ENCODE results near the gene TSPAN14. TPM values are rescaled to one million over a fixed set of nuclear protein-coding genes. Genes with fewer than 3 reads are reported as not detected.

The TSPAN14 gene
- total RNA-seq, 4 donors from 2014 or later, result 61.6 to 83.4 (median 77.9) TPM

DNA sequence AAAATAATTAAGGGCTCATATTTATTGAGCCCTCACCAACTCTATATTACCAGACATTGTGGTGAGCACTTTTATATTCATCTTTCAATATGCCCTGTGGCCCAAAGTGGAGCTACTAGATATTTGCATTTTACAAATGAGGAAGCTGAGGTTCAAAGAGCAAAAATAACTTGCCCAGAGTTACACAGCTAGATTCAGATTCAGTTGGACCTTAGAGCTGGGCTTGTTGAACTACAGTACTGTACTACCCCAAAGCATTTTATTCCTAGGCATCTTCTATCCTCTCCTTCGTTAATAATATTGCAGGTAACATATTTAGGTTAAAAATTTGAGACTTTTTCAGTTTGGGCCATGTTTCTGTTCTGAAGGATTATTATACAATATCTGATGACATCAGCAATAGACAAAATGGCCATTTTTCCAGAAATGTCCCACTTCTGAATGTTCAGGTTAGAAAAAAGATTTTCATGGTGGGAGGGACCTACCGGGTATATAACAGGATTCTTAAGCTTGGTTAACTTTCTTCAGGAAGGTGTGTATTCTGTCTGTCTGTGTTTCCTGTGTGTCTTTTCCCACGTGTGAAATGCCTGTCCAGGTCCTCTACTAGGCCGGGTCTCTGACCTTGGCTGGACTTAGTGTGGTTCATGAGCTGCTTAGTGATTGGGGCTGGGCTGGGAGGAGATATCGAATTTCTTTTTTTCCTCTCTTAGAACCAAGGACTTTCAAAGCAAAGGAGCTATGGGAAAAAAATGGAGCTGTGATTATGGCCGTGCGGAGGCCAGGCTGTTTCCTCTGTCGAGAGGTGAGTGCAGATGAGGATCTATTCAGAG lies 32.2 kb upstream of the TSPAN14 start:
- intact Hi-C loops (cut with DNase I), result no loop called here

DNA sequence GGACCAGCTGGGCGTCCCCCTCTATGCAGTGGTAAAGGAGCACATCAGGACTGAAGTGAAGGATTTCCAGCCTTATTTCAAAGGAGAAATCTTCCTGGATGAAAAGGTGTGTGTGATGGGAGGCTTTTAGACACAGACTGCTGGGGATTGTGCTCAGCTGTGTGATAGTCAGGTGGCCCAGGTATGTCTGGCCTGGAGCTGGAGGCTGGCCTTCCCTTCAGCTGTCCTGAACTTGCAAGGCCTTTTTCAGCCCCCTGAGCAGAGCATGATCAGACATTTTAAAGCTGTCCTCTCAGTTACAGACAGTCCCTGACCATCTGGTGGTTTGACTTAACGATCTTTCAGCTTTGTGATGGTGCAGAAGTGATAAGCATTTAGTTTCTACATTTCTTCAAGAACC lies 28.2 kb upstream of the TSPAN14 start:
- DNase-seq, result no peak
- Histone ChIP-seq H3K27ac (no peak overlapping the region), H3K9me3 (no peaks in the 10 kb centered on the region), H3K4me3 (replicated peaks in 1 of 3) (no peak overlapping the region), H3K4me1 (no peaks in the 10 kb centered on the region), H3K27me3 (no peaks in the 10 kb centered on the region), H3K36me3 (peaks cover 13 to 29% of the 10 kb centered on the region in 2 donors)
- TF ChIP-seq POLR2A (IDR thresholded peaks at IDR 0.05), result no peak
- TF ChIP-seq CTCF (IDR thresholded peaks at IDR 0.05), result no peak
- intact Hi-C loops (cut with DNase I), result no loop called here
- 89 to 99% methylated on average over 2 of the region's 2 CpGs for WGBS, 2 donors

More for the DNA sequence above, 32.2 kb upstream of the TSPAN14 start:
- DNase-seq, result no peak
- Histone ChIP-seq H3K9me3 (no peaks in the 10 kb centered on the region), H3K27me3 (no peaks in the 10 kb centered on the region), H3K4me3 (replicated peaks in 1 of 3) (no peak overlapping the region), H3K4me1 (peaks cover under 1 to 4% of the 10 kb centered on the region in 2 donors), H3K36me3 (peaks cover 0 to 20% of the 10 kb centered on the region in 2 donors), H3K27ac (no peak overlapping the region)
- TF ChIP-seq POLR2A (IDR thresholded peaks at IDR 0.05) (no peak), CTCF (IDR thresholded peaks at IDR 0.05) (no peak)
- WGBS, 2 donors, result 84 to 89% methylated on average over 8 of the region's 8 CpGs

GRCh38 chr10:80427541-80427940 lies 26.6 kb upstream of the TSPAN14 start:
- no peak for TF ChIP-seq POLR2A (IDR thresholded peaks at IDR 0.05)
- TF ChIP-seq CTCF (IDR thresholded peaks at IDR 0.05), result no peak
- intact Hi-C loops (cut with DNase I), result no loop called here
- 98% methylated on average over 2 of the region's 2 CpGs for whole genome bisulfite sequencing, 2 donors
- no peak overlapping the region for H3K4me3 ChIP-seq (replicated peaks in 1 of 3)
- DNase-seq, result no peak
- no peaks in the 10 kb centered on the region for H3K9me3 ChIP-seq
- no peak overlapping the region for H3K27ac ChIP-seq
- peaks cover 13 to 35% of the 10 kb centered on the region in 2 donors for H3K36me3 ChIP-seq
- no peaks in the 10 kb centered on the region for H3K4me1 ChIP-seq
- no peaks in the 10 kb centered on the region for H3K27me3 ChIP-seq

DNA sequence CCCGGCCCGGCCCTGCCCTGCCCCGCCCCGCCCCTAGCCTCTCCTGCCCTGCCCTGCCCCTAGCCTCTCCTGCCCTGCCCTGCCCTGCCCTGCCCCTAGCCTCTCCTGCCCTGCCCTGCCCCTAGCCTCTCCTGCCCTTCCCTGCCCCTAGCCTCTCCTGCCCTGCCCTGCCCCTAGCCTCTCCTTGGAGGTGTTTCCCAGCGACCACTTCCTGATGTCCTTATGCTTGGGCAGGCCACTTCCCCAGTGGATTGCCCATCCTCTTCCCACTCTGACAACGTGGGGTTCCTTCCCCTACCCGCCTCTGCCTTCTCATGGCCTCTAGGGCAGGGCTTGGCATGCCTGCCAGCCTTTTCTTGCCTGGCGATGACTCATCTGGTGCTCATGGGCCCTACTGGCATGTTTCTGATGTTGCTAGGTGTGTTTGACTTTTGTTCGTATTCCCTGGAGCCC lies 24.6 kb upstream of the TSPAN14 start:
- Histone ChIP-seq H3K4me3 (replicated peaks in 1 of 3) (no peak overlapping the region), H3K9me3 (no peaks in the 10 kb centered on the region), H3K27me3 (no peaks in the 10 kb centered on the region), H3K27ac (no peak overlapping the region), H3K4me1 (no peaks in the 10 kb centered on the region), H3K36me3 (peaks cover 13 to 23% of the 10 kb centered on the region in 2 donors)
- WGBS, 2 donors, result 86 to 88% methylated on average over 9 of the region's 9 CpGs
- DNase-seq, result no peak
- TF ChIP-seq POLR2A (IDR thresholded peaks at IDR 0.05) (no peak), CTCF (IDR thresholded peaks at IDR 0.05) (no peak)
- intact Hi-C loops (cut with DNase I), result no loop called here

GRCh38 chr10:80433134-80433533 lies 21.0 kb upstream of the TSPAN14 start:
- Histone ChIP-seq H3K4me1 (peaks cover 0 to 3% of the 10 kb centered on the region in 2 donors), H3K4me3 (replicated peaks in 1 of 3) (no peak overlapping the region), H3K9me3 (no peaks in the 10 kb centered on the region), H3K27ac (no peak overlapping the region), H3K27me3 (no peaks in the 10 kb centered on the region), H3K36me3 (peaks cover 7 to 9% of the 10 kb centered on the region in 2 donors)
- intact Hi-C loops (cut with DNase I), result no loop called here
- WGBS, 2 donors, result 79 to 81% methylated on average over 3 of the region's 3 CpGs
- no peak for DNase-seq
- no peak for TF ChIP-seq CTCF (IDR thresholded peaks at IDR 0.05)
- TF ChIP-seq POLR2A (IDR thresholded peaks at IDR 0.05), result no peak
